Esophagus muscularis mucosa (tissue), 4 donors: Measurements from ENCODE around the gene PSAT1. TPM values are rescaled to one million over a fixed set of nuclear protein-coding genes. Genes with fewer than 3 reads are reported as not detected.

Source experiments
- DNase-seq: peaks from one replicate; pipeline ENCODE4 v3.0.0-alpha.2; 2017; ENCODE audit errors: extremely low spot score
- H3K27ac ChIP-seq, 4 donors: fragments of 200-600 bp; sonication (generic); replicated peaks in 1 of 4; 1 replicate in 3 of 4; 2 replicates in 1 of 4; pipeline ENCODE4 v1.5.1; 2016 to 2019; ENCODE audit warnings: mild to moderate bottlenecking in 1 of 4
- H3K27me3 ChIP-seq, 4 donors: fragments of 200-600 bp; sonication (generic); one replicate each; pipeline versions ENCODE4 v1.5.1 to v1.6.0; 2016 to 2019
- H3K36me3 ChIP-seq, 4 donors: fragments of 200-600 bp; sonication (generic); one replicate each; pipeline ENCODE4 v1.5.1; 2016 to 2019
- H3K4me1 ChIP-seq, 4 donors: fragments of 200-600 bp; sonication (generic); one replicate each; pipeline ENCODE4 v1.5.1; 2016 to 2019
- H3K4me3 ChIP-seq, 4 donors: fragments of 200-600 bp; sonication (generic); 1 replicate in 2 of 4; 2 replicates in 2 of 4; pipeline ENCODE4 v1.5.1; 2016 to 2019; ENCODE audit warnings: mild to moderate bottlenecking in 4 of 4, moderate library complexity in 1 of 4
- H3K9me3 ChIP-seq, 4 donors: fragments of 200-600 bp; sonication (generic); 1 replicate in 3 of 4; 2 replicates in 1 of 4; pipeline ENCODE4 v1.5.1; 2016 to 2019
- CTCF ChIP-seq, 3 experiments: fragments of 200-600 bp in 2 of 3; fragments of 450-650 bp in 1 of 3; sonication (generic) in 2 of 3; IDR thresholded peaks; one replicate each; pipeline ENCODE4 v1.5.1; 2017 to 2019; ENCODE audit warnings: antibody characterized with exemption in 3 of 3, mild to moderate bottlenecking in 2 of 3, moderate library complexity in 1 of 3
- EP300 ChIP-seq: sonication (generic); formaldehyde crosslinking; IDR thresholded peaks from one replicate; pipeline ENCODE4 v1.6.1; 2017; ENCODE audit warnings: antibody characterized with exemption
- POLR2A ChIP-seq: fragments of 450-650 bp; IDR thresholded peaks from one replicate; pipeline ENCODE4 v1.6.1; 2017; ENCODE audit warnings: antibody characterized with exemption, moderate library complexity, mild to moderate bottlenecking, low read depth
- POLR2AphosphoS5 ChIP-seq, 2 donors: sonication (generic); formaldehyde crosslinking; IDR thresholded peaks; one replicate each; pipeline ENCODE4 v1.6.1; 2017; ENCODE audit warnings: antibody characterized with exemption in 2 of 2
- WGBS: methylation state at CpG from one replicate; pipeline ENCODE4 v1.1.5; 2018; 5-methylcytosine and 5-hydroxymethylcytosine counted together
- intact Hi-C: fragments of 100-400 bp; cut with DNase I; formaldehyde crosslinking; loops from one replicate; pipeline ENCODE4 v1.15.1; 2023
- total RNA-seq, 4 donors: library from RNA; depleted of rRNA; stranded (reverse); fragments of >200 nt; gene quantifications; one replicate each; pipeline versions ENCODE4 v1.1.0 to v1.2.1, GENCODE V29; 2016

Gene PSAT1
- total RNA-seq, 4 donors from 2014 or later: 1.7 to 4.6 (median 2.5) TPM

DNA sequence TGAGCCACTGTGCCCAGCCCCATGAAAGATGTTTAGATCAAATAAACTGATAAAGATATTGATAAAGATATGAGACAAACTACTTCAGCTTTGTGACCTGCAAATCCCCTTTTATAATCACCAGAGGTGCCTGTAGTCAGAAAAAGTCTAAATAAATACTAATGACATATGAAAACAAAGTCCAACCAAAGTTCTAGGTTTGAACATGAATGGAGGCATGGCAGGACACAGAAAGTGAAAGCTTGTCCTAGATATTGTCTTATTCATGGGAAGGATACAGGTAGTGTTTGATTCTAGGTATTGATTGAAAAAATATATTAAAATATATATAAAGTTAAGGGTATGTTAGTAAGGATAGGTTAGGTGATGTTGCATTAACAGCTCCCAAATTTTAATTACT, 24.6 kb upstream of the PSAT1 start:
- Histone ChIP-seq H3K9me3 (no peaks in the 10 kb centered on the region), H3K27ac (no peak overlapping the region), H3K4me1 (no peaks in the 10 kb centered on the region), H3K36me3 (peaks cover 0 to 33% (median 6%) of the 10 kb centered on the region in 4 donors), H3K4me3 (no peak overlapping the region), H3K27me3 (no peaks in the 10 kb centered on the region)
- intact Hi-C loops: no loop called here
- no peak for DNase-seq
- no peak for TF ChIP-seq CTCF (IDR thresholded peaks at IDR 0.05)
- no peak for TF ChIP-seq POLR2AphosphoS5 (IDR thresholded peaks at IDR 0.05)
- no peak for TF ChIP-seq EP300
- TF ChIP-seq POLR2A: no peak

DNA sequence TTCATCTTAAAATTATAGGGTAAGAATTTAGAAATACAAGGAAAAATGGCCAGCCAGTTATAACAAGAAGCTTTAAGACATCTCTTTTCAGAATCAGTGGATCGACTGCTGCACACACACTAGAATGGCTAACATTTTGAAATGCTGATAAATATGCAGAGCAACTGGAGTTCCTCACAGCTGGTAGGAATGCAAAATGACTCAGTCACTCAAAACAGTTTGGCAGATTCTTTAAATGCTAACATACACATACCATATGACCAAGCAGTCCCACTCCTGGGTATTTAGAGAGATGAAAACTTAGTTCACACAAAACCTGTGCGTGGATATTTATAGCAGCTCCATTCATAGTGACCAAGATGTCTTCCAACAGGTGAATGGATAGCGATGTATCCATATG, 23.2 kb upstream of the PSAT1 start:
- H3K36me3 ChIP-seq: peaks cover 0 to 19% (median 0%) of the 10 kb centered on the region in 4 donors
- no peaks in the 10 kb centered on the region for H3K27me3 ChIP-seq
- no peak for TF ChIP-seq POLR2A
- TF ChIP-seq EP300: no peak
- no peak for TF ChIP-seq POLR2AphosphoS5 (IDR thresholded peaks at IDR 0.05)
- no peak for TF ChIP-seq CTCF (IDR thresholded peaks at IDR 0.05)
- H3K27ac ChIP-seq: no peak overlapping the region
- no peak for DNase-seq
- H3K4me1 ChIP-seq: peaks cover 0 to 11% (median 9%) of the 10 kb centered on the region in 4 donors
- H3K4me3 ChIP-seq: no peak overlapping the region
- no peaks in the 10 kb centered on the region for H3K9me3 ChIP-seq
- intact Hi-C loops: no loop called here
- WGBS: 94% methylated on average over 3 of the region's 3 CpGs

DNA sequence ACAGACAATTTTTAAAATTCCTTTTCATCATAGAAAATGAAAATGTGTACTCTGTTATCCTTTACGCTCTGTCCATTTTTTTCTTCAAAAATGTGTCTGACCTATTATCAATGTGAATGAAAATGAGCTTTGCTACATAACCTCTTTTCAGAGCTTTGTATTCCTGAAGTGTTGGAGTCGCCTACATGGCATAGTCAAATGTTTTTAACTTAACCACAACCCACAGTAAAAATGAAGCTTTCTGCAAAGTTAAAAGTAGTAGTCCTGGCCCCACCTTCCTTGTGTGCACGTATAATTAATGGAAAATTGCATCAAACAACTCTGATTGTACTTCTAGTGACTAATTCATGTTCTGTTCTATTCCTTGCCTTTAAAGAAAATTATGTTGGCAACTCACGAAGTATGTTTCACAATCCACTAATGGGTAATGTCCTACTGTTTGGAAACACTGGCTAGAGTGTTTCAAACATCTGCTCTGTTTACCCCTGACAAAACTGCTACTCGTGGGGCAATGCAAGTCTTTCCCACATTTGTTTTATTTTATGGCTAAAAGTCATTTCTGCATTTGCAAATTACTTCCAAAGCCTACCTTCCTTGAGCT, 18.6 kb upstream of the PSAT1 start:
- H3K27ac ChIP-seq: peak overlapping the region in 1 of 4 donors; percentile 41
- H3K4me1 ChIP-seq: peaks cover 10 to 30% (median 27%) of the 10 kb centered on the region in 4 donors
- no peak for DNase-seq
- no peaks in the 10 kb centered on the region for H3K36me3 ChIP-seq
- no peak overlapping the region for H3K4me3 ChIP-seq
- no peaks in the 10 kb centered on the region for H3K27me3 ChIP-seq
- no peaks in the 10 kb centered on the region for H3K9me3 ChIP-seq
- TF ChIP-seq EP300 (no peak), POLR2A (no peak), CTCF (IDR thresholded peaks at IDR 0.05) (no peak), POLR2AphosphoS5 (IDR thresholded peaks at IDR 0.05) (peak in 1 of 2 donors; percentile 51)
- 58% methylated on average over 5 of the region's 5 CpGs for WGBS
- intact Hi-C loops: no loop called here

- no peaks in the 10 kb centered on the region for H3K9me3 ChIP-seq
- no peaks in the 10 kb centered on the region for H3K36me3 ChIP-seq
- H3K27me3 ChIP-seq: no peaks in the 10 kb centered on the region
- peaks cover 10 to 30% (median 27%) of the 10 kb centered on the region in 4 donors for H3K4me1 ChIP-seq
- no peak overlapping the region for H3K4me3 ChIP-seq
- 86% methylated on average over 1 of the region's 1 CpG for WGBS
- no peak for DNase-seq
- intact Hi-C loops: no loop called here
- H3K27ac ChIP-seq: peak overlapping the region in 1 of 4 donors; percentile 41
- no peak for TF ChIP-seq EP300
- no peak for TF ChIP-seq POLR2A
- TF ChIP-seq CTCF (IDR thresholded peaks at IDR 0.05): no peak
- no peak for TF ChIP-seq POLR2AphosphoS5 (IDR thresholded peaks at IDR 0.05)
Observed at GRCh38 chr9:78278801-78279200, 18.1 kb upstream of the PSAT1 start.
